Tibial nerve (tissue), 3 donors: ENCODE results near the gene SYCP2.

Source experiments
- CTCF ChIP-seq, 5 experiments: fragments of 200-600 bp in 3 of 5; fragments of 450-650 bp in 2 of 5; sonication (generic) in 3 of 5; IDR thresholded peaks; one replicate each; pipeline ENCODE4 v1.5.1; 2016 to 2019; ENCODE audit warnings: antibody characterized with exemption in 5 of 5, mild to moderate bottlenecking in 3 of 5, moderate library complexity in 2 of 5
- POLR2A ChIP-seq, 2 donors: fragments of 450-650 bp; IDR thresholded peaks; one replicate each; pipeline ENCODE4 v1.6.1; 2017; ENCODE audit warnings: antibody characterized with exemption in 2 of 2, mild to moderate bottlenecking in 2 of 2, moderate library complexity in 2 of 2

- no peak for TF ChIP-seq CTCF (IDR thresholded peaks at IDR 0.05)
- TF ChIP-seq POLR2A (IDR thresholded peaks at IDR 0.05) = no peak
These were observed 115.4 kb downstream of the SYCP2 start for GRCh38 chr20:59817846-59818615.
